Measurements from ENCODE around the gene SELENOM. TPM values are rescaled to one million over a fixed set of nuclear protein-coding genes. Genes with fewer than 3 reads are reported as not detected.

The SELENOM gene
- total and polyA plus RNA-seq, 2 of the 8 experiments (the other 6 are each of a cell fraction or from before 2014, with no cell fraction given), result 22.7 to 40.0 TPM

- ChIA-PET POLR2A (ENCODE audit: partially characterized antibody) (interaction anchor here (0.7 to 12.2 kb wide), 3 partner anchors 7 to 119 kb away, joined by 4 to 220 read pairs (median 57); partner anchors contain the start of genes MORC2 and TUG1), CTCF (ENCODE audit: partially characterized antibody) (interaction anchor here (0.6 to 13.3 kb wide), 18 partner anchors 9 to 376 kb away, joined by 3 to 207 read pairs (median 4); partner anchors contain the start of gene PLA2G3)
- Histone ChIP-seq H3K4me1 (replicated peaks in 1 of 4; ENCODE audit: control insufficient read depth in 3 of 4, insufficient read depth in 4 of 4, low read length in 3 of 4) (peaks cover 0 to 19% (median 10%) of the 10 kb centered on the region in 4 experiments; a peak in 6 of 7 replicates), H2BK20ac (ENCODE audit: low read length) (no peak overlapping the region), H3K36me3 (ENCODE audit: control insufficient read depth in 2 of 4, insufficient read depth in 4 of 4, low read length in 3 of 4) (no peaks in the 10 kb centered on the region), H3K23me2 (ENCODE audit: low read depth, low read length) (peaks cover 8% of the 10 kb centered on the region), H3K56ac (replicated peaks; ENCODE audit: insufficient read length, low read depth, low read length) (no peak overlapping the region), H3K4me3 (ENCODE audit: extremely low read depth in 1 of 4, insufficient read depth in 2 of 4, low read depth in 3 of 4, low read length in 4 of 4) (no peak overlapping the region), H2BK5ac (ENCODE audit: low read depth, low read length) (peak overlapping the region; percentile 40; the same call in 1 of the 2 replicates), H3K27ac (ENCODE audit: low read depth, low read length) (no peak overlapping the region), H3K9ac (replicated peaks in 1 of 4; ENCODE audit: extremely low read depth in 1 of 4, low read depth in 3 of 4, low read length in 3 of 4) (no peak overlapping the region), H3K23ac (ENCODE audit: insufficient read length) (no peak overlapping the region), H3K4ac (replicated peaks; ENCODE audit: insufficient read length, low read depth, low read length) (no peak overlapping the region), H3K14ac (ENCODE audit: insufficient read length) (no peak overlapping the region), H3K79me1 (ENCODE audit: low read depth, low read length) (no peaks in the 10 kb centered on the region; the same call in 1 of the 2 replicates), H3K18ac (ENCODE audit: extremely low read depth, low read length) (no peak overlapping the region), H4K8ac (ENCODE audit: extremely low read depth, insufficient read depth, low read length) (no peak overlapping the region), H4K20me1 (replicated peaks in 1 of 2; ENCODE audit: control insufficient read depth in 1 of 2, insufficient read depth in 2 of 2, low read length in 2 of 2) (no peaks in the 10 kb centered on the region), H4K91ac (replicated peaks; ENCODE audit: insufficient read length, low read length) (no peak overlapping the region), H2BK120ac (replicated peaks; ENCODE audit: low read depth, low read length) (no peak overlapping the region), H2AFZ (ENCODE audit: low read length) (no peak overlapping the region), H3K9me3 (ENCODE audit: insufficient read depth in 2 of 2, low read depth in 1 of 2, low read length in 1 of 2) (no peaks in the 10 kb centered on the region), H3K27me3 (replicated peaks in 1 of 4; ENCODE audit: control insufficient read depth in 3 of 4, extremely low read depth in 1 of 4, insufficient read depth in 3 of 4, low read length in 3 of 4) (no peaks in the 10 kb centered on the region), H3K79me2 (ENCODE audit: control insufficient read depth in 1 of 2, insufficient read depth in 2 of 2, low read length in 2 of 2) (peaks cover 0 to 9% of the 10 kb centered on the region in 2 experiments; a peak in 1 of 4 replicates), H2BK15ac (ENCODE audit: low read length) (no peak overlapping the region), H2AK5ac (ENCODE audit: low read depth, low read length) (no peak overlapping the region), H3K4me2 (ENCODE audit: insufficient read depth in 1 of 2, low read depth in 2 of 2, low read length in 2 of 2) (no peak overlapping the region), H4K5ac (ENCODE audit: insufficient read length, low read depth, low read length) (no peak overlapping the region), H2BK12ac (ENCODE audit: low read depth, low read length) (0 out of 2 replicates have a peak overlapping the region, but pooled peaks have one; percentile 17)
- DNase-seq (ENCODE audit: low read depth in 1 of 2, low spot score in 2 of 2), result no peak
- no peak for FAIRE-seq
- WGBS, 2 experiments (ENCODE audit: extremely low coverage in 1 of 2, insufficient coverage in 1 of 2, insufficient read length in 1 of 2, insufficient replicate concordance in 2 of 2, low coverage in 1 of 2, low lambda C conversion rate in 2 of 2, missing lambda C conversion rate in 1 of 2), result 88% methylated on average over 25 of the region's 26 CpGs; no CpG with 5 or more reads in 1 of the 2 experiments
- TF ChIP-seq FOSL1 (IDR thresholded peaks at IDR 0.05; ENCODE audit: insufficient read depth, low read depth, low read length) (no peak), SIN3A (conservative IDR thresholded peaks at IDR 0.05 in 1 of 2, IDR thresholded peaks at IDR 0.05 in 1 of 2; ENCODE audit: low read depth in 1 of 2, low read length in 2 of 2) (no peak), KDM1A (IDR thresholded peaks at IDR 0.05; ENCODE audit: borderline replicate concordance, low read length) (no peak), ASH2L (IDR thresholded peaks at IDR 0.05; ENCODE audit: low read length) (no peak), CHD1 (IDR thresholded peaks at IDR 0.05; ENCODE audit: low read depth, low read length) (no peak), JUN (IDR thresholded peaks at IDR 0.05; ENCODE audit: low read depth, low read length) (no peak), GTF2F1 (IDR thresholded peaks at IDR 0.05; ENCODE audit: borderline replicate concordance, low read depth, low read length) (no peak), RXRA (IDR thresholded peaks at IDR 0.05; ENCODE audit: insufficient read depth, low read depth, low read length) (no peak), SIRT6 (IDR thresholded peaks at IDR 0.05; ENCODE audit: low read length) (no peak), CHD2 (IDR thresholded peaks at IDR 0.05; ENCODE audit: low read length) (no peak), CEBPB (IDR thresholded peaks at IDR 0.05; ENCODE audit: low read depth, low read length) (no peak), TBP (IDR thresholded peaks at IDR 0.05; ENCODE audit: low read depth, low read length) (no peak), MAX (IDR thresholded peaks at IDR 0.05) (no peak)
Measured at GRCh38 chr22:31088233-31088986, 19.0 kb downstream of the SELENOM start.
